ENCODE data around the gene OR4C16.

The OR4C16 gene, protein sequence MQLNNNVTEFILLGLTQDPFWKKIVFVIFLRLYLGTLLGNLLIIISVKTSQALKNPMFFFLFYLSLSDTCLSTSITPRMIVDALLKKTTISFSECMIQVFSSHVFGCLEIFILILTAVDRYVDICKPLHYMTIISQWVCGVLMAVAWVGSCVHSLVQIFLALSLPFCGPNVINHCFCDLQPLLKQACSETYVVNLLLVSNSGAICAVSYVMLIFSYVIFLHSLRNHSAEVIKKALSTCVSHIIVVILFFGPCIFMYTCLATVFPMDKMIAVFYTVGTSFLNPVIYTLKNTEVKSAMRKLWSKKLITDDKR

DNA sequence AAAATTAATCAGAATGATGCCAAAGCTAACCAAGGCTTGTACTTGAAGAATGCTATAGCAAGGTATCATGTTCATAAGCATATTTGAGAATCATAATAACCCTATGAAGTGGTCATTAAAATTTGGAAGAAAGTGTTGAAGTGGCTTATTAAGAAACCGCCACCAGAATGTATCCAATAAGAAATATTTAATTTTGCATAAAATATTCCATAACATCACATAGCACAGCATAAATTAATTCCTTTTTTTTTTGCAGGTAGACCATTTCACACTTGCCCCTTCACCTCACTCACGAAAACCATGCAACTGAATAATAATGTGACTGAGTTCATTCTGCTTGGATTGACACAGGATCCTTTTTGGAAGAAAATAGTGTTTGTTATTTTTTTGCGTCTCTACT, at the start of gene OR4C16:
TSS of gene OR4C16 (plus strand) at position 301 of the 400 bp plus-strand sequence. CDS start at position 301, 0 bp downstream.
- DNase-seq: no peak

DNA sequence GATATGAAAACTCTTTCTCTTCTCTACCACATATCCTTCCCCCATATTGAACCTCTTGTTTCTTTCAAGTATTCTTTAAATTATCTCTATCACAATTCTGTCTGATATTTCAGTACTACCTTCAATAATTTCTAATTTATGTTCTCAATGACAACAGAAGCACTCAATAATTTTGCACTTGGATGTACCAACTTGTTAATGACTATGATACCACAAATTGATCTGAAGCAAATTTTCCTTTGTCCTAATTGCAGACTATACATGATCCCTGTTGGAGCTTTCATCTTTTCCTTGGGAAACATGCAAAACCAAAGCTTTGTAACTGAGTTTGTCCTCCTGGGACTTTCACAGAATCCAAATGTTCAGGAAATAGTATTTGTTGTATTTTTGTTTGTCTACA, 17.8 kb upstream of the OR4C16 start, which contains the start of gene OR4C15:
TSS of gene OR4C15 (plus strand) at position 301 of the 400 bp plus-strand sequence. CDS start at position 301, 0 bp downstream.
- no peak for DNase-seq

DNA sequence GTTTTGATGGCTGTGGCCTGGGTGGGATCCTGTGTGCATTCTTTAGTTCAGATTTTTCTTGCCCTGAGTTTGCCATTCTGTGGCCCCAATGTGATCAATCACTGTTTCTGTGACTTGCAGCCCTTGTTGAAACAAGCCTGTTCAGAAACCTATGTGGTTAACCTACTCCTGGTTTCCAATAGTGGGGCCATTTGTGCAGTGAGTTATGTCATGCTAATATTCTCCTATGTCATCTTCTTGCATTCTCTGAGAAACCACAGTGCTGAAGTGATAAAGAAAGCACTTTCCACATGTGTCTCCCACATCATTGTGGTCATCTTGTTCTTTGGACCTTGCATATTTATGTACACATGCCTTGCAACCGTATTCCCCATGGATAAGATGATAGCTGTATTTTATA, 620 bp downstream of the OR4C16 start:
- DNase-seq: no peak

DNA sequence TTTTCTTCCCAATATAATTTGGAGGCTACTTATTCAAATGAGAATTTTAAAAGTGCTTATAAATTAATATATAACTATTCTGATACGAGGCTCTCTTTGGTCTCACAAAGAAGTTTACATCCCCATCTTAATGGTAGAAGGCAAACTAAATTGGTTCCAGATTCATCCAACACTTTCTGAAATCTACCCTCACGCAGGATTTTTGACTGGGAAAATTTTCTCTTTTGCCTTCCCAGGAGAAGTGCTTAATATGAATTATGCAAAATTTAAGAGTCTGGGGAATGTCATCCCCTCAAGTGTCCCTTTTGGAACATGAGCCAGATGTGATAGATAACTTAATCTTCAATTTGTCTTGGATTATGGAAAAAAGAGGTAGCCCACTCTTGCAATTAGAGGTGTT, 35.6 kb downstream of the OR4C16 start, which contains the start of gene OR4C11:
TSS of gene OR4C11 (minus strand) at position 101 of the 400 bp plus-strand sequence. CDS start 3,272 bp downstream, outside the sequence.
- no peak for DNase-seq
